HTR-8/SVneo (cell line): ENCODE data around the gene EFCC1.

Experiments
- DNase-seq: peaks from one replicate; pipeline ENCODE4 v3.0.0; 2011; ENCODE audit warnings: low spot score, mixed read lengths; ENCODE audit not compliant: insufficient read length
- FAIRE-seq: peaks from 2 replicates; lab custom pipeline; 2011; peaks lifted over from hg19 to GRCh38; lab: Jason Lieb, UNC

Gene EFCC1

DNA sequence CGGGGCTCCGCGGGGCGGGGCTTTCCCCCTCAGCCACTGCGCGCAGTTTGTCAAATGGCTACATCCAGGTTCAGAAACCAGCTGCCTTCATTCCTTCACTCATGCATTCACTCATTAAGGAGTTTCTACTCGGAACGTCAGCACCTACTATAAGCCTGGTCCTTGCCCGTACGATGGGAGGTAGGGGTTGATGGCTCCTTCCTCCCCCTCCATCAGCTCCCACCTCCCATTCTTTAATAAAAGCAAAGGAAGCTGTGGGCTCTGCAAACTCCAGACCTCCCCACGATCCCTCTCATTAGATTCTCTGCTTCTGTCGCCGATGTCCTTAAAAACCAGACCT is 7.0 kb upstream of the EFCC1 start:
- DNase-seq = no peak
- FAIRE-seq = no peak

DNA sequence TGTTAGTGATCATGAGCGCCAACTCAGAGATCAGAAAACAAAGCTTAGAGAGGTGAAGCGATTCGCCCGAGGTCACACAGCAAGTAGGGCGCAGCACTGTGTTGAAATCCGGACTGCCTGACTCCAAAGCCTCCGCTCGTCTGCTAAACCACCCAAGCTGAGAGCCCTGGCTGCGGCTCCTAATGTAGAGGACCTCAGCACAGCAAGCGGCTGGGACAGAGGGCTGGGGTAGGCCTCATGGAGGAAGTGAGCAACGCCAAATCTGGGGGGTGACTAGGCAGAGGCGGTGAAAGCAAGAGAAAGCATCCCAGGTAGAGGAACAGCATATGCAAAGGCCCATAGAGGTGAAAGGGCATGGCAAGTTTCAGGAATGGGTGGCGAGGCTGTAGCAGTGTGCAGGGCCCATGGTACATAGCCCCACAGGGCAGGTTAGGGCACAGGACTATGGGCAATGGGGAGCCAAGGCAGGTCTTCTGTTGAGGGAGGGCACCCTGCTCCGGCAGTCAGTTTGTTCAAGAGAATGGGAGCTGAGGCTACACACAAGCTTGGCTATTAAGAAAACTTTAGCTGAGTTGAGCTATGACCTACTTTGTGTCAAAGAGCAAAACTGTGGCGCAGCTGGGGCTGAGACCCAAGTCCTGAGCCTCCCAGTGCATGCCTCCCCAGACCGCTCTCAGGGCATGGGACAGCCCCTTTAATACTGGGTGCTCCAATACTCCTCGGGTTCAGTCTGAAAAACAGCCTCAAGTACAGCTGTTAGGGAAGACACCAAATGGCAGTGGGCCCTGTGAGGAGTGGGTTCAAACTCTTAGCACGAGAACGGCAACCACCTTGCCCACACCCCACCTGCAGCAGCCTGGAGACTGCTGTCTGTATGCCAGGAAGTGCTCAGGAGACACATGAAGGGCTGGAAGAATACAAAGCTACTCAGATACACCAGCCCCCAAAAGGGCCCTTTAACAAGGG is 6.2 kb upstream of the EFCC1 start:
- no peak for DNase-seq
- no peak for FAIRE-seq

DNA sequence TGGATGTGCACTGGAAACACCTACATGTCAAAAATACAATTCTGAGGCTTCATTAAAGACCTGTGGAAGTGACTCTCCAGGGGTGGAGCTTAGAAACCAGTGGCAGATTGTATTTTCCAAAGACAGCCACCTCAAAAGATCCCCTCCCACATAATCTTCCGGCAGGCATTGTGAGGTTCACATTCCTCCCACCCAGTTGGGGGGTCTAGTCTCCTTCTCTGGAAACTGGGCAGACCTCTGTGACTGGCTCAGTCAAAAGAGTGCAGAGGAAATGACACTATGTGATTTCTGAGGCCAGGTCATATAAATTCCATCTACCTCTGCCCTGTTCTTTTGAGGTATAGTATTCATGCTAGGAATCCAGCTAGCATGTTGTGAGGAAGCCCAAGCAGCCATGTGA is 5.4 kb upstream of the EFCC1 start:
- FAIRE-seq (no peak), DNase-seq (no peak)

DNA sequence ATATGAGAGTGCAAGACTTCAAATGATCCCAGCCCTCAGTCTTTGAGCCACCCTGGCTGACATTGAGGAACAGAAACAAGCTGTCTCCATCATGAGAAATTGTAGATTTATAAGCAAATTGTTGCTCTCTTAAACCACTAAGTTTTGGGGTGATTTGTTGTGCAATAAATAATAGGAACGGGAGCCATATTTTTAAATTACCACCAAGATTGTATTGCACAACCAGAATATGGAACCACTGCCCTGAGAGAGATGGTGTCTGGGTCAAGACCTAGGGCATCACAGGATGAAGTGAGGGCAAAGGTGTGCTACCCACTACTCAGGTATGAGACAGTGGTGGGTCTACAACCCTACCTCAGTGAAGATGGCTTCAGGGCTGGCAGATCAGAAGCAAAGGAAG is 4.9 kb upstream of the EFCC1 start:
- FAIRE-seq = no peak
- DNase-seq = no peak

DNA sequence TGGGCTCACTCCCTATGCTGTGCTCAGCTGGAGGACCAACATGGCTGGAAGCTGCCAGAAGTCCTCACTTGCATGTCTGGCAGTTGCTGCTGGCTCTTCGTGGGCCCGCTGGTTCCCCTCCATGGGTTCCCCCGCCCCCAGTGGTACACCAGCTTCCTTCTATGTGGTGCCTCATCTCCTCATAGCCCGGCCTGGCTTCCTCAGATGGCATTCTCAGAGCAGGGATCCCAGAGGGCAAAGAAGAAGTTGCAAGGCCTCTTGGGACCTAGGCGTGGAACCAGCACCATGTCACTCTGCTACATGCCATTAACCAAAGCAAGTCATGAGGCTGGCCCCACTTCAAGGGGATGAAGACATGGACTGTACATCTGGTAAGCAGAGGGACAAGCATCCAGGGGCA is 4.4 kb upstream of the EFCC1 start:
- FAIRE-seq = no peak
- DNase-seq = no peak

DNA sequence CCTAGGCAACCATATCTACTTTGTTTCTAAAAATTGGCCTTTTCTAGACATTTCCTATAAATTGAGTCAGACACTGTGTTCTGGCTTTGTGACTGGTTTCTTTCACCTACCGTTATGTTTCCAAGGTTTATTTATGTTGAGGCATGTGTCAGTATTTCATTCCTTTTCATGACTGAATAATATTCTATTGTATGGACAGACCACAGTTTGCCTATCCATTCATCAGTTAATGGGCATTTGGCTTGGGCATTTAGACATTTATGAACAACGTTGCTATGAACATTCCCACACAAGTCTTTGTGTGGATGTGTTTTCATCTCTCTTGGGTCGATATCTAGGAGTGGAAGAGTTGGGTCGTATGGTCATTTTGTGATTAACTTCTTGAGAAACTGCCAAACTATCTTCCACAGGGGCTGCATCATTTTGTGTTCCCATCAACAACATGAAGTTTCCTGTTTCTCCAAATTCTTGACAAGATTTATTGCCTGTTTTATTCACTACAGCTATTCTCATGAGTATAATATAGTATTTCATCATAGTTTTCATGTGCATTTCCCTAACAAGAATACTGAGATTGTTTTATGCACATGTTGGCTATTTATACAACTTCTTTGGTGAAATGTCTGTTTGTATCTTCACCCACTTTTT is 3.5 kb upstream of the EFCC1 start:
- FAIRE-seq = no peak
- DNase-seq = no peak

DNA sequence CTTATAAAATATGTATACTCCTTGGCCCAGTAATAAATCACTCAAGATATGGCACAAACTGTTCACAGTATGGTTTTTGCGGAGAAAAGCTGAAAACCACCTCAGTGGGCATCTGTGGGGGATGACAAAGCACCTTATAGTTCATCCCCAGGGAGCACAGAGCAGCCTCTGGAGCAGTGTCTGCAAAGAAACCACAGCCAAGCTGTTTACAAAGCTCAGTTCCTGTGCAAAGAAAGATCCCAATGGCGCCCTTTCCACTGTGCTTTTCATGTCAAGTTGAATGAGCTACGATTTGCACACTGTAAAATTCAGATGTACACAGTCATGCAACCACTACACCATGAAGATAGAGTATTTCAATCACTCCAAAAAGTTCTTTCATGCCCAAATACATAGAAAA is 2.5 kb upstream of the EFCC1 start:
- FAIRE-seq = no peak
- DNase-seq = no peak

DNA sequence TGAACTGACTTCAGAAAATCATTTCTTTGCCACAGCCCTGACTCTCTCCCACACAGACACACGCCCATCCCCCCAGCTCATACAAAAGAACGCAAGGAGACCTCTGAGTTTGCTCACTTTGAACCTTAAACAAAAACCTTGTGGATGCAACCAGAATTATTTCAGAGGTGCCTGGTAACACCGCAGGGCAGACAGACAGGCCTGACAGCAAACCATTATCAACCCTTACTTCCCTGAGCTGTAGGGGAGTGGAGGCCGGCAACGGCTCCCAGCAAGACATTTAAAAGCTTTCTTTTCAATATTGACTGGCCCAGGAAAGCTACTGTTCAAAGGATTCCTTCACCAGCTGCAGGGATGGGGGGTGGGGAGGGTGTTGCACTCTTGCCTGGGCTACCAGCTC is 2.0 kb upstream of the EFCC1 start:
- FAIRE-seq (no peak), DNase-seq (no peak)

DNA sequence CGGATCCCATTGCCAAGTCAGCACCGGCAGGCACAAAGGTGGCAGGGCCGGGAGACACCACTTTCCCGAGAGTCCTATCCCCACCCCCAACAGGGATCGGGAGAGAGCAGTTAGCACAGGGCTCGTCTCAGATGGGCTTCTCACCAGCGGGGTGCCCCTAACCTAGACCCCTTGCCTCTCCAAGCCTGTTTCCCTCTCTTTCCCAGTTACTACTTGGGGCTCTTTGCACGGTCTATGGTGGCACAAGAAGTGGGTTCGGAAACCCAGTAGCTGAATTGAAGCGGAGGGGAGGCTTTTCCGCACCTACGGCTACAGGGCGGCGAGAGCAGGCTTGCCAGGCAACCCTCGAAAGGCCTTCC is 383 bp upstream of the EFCC1 start:
- no peak for FAIRE-seq
- DNase-seq = no peak

DNA sequence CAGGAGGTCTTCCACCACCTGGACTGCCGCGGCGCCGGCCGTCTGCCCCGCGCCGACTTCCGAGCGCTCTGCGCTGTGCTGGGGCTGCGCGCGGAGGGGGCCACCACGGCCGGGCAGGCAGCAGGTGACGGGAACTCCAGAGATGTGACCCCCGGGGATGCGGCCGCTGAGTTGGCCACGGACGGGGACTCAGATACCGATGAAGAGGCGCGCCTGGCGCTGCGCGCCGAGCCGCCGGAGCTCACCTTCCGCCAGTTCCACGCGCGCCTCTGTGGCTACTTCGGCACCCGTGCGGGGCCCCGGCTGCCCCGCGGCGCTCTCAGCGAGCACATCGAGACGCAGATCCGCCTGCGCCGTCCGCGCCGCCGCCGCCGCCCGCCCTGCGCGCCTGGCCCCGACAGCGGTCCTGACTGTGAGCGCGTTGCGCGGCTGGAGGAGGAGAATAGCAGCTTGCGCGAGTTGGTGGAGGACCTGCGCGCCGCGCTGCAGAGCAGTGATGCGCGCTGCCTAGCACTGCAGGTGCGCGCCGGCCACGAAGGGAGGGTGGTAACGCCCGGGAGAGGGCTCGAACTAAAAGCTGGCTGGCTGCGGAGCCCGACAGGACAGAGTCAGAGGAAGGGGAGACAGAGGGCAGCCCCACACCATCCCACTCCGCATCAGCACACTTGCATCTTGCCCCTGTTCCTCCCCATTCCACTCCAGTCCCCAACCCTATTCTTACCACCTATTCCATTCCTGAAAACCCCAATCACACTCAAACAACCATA is 885 bp downstream of the EFCC1 start:
- DNase-seq = no peak
- no peak for FAIRE-seq

DNA sequence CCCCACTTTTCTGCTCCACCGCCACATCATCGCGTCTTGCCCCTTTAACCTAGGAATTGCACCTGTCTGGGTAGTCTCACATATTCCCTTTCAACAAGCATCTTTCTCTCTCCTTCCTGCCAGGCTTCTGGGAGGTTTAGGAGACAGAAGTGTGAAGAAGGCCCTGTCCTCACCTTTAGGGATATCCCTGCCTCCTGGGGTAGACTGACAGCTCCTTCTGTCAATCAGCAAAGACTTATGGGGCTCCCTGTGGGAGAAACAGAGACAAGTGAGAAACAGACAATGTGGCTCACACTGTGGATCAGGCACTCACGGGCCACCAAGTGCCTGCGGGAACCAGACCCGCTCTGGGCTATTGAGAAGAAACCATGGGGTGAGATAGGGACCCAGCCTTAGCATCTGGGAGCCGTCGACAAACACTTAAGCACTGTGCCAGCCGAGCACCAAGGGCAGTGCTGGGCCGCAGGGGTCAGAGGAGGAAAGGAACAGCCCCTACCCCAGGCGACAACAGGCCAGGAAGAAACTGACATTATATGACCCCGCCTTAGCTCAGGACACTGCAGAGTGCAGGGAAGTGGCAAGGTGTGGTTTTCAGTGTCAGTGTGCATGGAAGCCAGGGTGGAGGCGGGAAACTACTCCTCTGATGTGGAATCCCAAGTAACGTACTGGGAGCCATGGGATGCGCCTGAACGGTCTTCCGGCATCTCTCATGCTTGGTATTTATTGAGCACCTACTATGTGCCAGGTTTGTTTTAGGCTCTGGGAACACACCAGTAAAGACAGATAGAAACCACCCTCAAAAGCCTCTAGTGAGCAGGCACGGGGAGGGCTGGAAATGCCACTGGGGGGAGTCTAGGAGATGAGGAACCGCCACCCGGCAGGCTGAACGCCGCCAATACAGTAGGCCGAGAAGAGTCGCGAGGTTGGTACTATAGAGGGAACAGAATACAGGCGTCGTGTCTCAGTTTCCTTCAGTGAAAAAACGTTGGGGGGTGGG is 1.8 kb downstream of the EFCC1 start:
- no peak for FAIRE-seq
- DNase-seq = no peak

DNA sequence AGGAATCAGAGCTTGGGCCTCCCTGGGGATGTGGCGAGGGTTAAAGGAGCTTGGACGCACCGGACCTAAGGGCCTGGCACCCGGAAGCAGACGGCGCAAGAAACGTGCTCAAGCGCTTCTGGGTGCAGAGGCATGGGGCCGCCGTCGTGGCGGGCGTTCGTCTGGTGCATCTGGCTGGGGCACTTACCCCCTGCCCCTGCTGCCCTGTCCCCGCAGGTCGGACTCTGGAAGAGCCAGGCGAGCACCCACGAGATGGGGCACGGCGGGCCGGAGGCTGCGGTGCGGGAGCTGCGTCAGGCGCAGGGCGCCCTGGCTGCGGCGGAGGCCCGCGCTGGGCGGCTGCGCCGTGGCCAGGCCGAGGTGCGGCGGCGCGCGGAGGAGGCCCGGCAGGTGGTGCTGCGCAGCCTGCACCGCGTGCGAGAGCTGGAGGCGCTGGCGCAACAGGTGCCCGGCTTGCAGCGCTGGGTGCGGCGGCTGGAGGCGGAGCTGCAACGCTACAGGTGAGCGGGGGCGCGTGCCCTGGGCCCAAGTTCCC is 2.5 kb downstream of the EFCC1 start:
- FAIRE-seq = no peak
- no peak for DNase-seq

DNA sequence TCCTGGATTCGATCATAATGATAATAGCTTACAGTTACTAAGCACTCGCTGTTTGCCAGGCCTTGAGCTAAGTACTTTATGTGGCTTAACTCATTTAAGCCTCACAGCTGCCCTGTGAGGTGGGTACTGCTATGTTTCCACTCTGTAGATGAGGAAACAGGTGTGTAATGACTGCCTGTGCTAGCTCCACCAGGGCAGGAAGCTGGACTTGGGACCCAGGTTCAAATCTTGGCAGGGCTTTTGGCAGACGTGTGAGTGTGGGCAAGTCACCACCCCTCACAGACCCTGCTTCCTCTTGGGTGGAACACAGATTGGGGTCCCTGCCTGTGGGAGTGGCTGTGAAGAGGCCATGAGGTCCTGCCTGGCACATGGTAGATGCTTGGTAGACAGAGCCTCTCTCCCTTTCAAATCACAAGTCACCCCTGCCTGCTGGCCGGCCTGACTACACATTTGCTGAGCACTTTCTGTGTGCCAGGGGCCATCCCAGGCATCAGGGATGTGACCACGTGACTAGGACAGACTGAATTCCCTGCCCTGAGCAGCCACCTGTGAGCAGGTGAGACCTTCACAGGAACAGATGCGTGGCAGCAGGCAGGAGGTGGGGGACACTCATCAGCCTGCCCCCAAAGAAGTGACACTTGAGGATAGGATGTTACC is 3.7 kb downstream of the EFCC1 start:
- FAIRE-seq (peak; percentile 4), DNase-seq (no peak)

DNA sequence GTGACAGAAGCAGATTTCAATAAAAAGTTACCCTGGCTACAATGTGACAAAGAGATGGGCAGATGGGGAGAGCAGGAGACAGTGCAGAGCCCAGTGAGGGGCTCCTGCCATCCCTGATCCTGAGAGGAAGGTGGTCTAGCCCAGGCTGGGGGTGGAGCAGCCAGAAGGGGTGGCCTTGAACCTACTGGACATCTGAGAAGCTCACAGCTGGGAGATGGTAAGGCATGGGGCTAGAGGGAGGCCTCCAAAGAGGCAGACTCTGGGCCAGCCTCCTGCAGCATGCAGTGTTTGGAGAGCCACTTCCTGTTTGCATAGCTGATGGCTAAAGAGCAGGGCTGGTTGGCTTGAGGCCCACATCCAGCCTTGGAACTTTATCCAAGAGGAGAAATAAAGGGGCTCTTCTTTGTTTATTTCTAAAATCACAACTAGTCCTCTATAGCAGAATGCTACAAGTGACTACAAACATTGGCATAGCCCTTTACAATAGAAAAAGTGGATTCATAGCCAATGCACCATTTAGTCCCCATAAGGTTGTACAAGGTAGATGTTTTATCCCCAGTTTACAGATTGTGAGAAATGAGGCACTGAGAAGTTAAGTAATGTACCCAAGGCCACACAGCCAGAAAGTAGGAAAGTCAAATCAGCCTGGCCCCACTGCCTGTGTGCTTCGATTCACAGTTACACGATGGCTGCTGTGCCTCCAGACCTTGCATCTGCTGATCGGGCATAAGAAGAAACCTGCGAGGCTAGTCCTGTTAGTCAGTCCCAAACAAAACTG is 4.6 kb downstream of the EFCC1 start:
- FAIRE-seq = no peak
- DNase-seq = no peak

DNA sequence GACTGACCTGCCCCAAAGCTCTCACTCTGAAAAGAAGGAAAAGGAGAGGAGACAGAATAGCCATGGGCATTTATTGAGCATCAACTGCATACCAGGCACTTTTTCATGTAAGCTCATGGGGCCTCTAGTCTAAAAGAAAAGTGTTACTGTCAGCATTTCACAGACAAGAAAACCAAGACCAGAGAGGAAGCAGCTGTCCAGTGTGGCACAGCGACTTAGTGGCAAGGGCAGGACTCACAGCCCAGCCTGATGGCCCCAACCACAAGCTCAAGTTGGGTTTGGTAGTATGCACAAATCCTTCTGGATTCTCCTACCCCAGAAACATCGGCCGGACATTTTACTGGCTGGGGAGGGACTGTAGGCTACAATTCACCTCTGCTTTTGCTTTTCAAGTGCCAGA is 5.8 kb downstream of the EFCC1 start:
- no peak for DNase-seq
- no peak for FAIRE-seq

DNA sequence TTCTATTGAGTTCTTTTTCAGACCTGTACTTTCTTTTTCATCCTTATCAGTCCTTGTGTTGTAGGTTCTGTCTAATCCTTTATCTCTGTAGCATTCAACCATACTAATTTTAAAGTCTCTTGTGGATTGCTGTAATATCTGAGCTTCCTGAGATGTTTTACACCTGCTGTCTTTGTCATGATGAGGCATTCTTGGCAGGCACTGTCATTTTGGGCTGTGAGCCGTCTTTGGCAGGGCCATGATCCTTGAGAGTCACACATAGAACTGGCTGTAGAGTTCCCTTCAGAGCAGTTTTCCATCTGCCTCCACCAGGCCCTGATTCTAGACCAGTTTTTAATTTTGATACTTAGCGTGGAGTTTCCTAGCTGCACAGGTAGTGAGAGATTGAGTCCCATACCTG is 6.7 kb downstream of the EFCC1 start:
- no peak for DNase-seq
- FAIRE-seq = no peak

DNA sequence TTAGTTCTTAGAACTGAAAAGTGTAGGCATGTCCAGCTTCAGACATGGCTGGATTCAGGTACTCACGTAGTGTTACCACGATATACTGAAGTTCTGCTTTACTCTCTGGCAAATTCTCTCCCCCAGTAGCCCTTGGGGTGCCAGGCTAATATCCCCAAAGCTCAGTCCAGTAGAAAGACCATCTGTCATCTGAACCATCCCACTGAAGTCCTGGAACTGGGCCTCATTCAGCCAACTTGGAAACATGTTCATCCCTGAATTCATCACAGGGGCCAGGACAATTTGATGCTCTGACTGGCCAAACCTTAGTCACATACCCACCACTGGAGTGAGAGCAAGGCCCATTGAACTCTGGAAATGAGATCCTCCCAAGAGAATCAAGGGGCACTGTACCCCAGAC is 8.2 kb downstream of the EFCC1 start:
- DNase-seq (no peak), FAIRE-seq (no peak)

DNA sequence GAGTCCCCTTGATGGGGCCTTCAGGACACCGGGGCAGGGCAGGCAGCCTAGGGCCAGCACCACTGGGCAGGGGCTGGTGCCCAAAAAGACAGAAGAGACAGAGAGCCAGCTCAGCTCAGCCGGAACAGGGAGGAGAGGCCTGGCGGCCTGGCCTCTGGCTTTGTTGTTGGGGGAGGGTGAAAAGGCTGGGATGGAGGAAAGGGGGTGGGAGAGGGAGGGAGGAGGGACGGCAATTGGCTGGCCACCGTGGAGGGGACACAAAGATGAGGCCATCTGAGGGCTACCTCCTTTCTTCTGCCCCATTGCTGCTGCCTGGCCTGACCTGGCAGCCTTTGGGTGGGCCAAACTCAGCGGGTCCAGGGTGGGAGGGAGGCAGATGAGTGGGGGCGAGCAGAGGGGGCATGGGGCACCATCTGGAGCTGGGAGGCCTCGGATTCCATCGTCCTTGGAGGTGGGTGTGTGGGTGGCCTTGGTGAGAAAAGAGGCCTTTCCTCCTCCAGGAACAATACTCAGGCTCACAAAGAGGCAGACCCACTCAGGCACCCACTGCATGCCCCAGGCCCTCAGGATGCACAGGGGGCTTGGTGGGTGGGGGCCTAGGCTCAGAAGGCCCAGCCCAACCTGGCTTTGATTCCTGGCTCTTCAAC is 9.3 kb downstream of the EFCC1 start:
- DNase-seq (no peak), FAIRE-seq (no peak)
